ENCODE data around the gene TTC33.
"Not testable (repeated sequence)": the region's sequence is repeated elsewhere in the genome, so short reads cannot be mapped to it uniquely, and the experiment has no call there.

Gene TTC33

GRCh38 chr5:40651201-40651600, 104.6 kb downstream of the TTC33 start:
- no peak for DNase-seq

DNA sequence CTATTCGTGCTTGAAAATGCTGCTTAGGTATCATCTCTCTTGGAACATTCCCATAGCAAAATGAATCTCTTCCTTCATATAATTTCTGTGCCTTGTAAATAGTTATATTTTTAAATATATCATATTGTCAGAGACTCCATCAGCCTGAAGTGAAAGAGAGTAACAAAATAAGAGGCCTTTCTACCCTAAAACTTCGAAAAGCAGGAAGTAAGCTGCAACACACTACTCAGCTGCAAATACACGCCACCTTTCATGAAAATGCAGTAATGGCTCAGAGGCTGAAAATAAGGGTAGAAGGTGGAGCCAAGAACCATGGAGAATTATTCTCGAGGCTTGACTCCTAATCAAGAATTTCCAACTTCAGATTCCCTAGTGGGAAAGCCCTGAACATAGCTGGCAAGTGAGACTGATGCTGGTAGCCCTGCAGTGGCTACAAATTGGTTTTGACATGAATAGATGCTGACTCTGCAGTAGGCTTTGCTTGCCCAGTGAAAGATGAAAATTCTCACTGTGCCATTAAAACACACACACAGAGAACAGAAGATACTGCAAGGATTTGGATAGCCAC, 106.2 kb downstream of the TTC33 start:
- DNase-seq, result peak in 3 of 6 experiments; percentile 14 to 60 (median 52)

GRCh38 chr5:40648150-40648549, 107.6 kb downstream of the TTC33 start:
- DNase-seq, result no peak

DNA sequence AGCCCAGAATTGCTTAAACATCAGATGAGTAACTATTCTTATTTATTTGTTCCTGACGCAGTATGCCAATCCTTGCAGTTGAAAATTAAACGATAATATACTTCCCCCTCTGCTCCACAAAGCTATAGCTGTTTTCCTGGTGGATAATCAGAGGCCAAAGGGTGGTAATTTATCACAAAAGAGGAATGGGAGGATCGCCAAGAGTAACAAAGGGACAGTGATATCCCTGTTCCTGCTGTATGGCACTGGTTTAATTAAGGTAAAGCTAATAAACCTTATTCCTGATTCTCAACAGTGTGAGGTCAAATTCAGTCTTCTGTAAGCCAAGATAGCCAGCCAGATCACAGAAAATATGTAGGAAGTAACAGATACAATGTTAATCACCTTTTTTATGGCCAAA, 109.5 kb downstream of the TTC33 start:
- no peak for DNase-seq

GRCh38 chr5:40639531-40639930, 116.2 kb downstream of the TTC33 start:
- not testable (repeated sequence) for DNase-seq

- no peak for DNase-seq
Observed at GRCh38 chr5:40634593-40634992, 121.2 kb downstream of the TTC33 start.

GRCh38 chr5:40634154-40634553, 121.6 kb downstream of the TTC33 start:
- DNase-seq, result no peak

DNA sequence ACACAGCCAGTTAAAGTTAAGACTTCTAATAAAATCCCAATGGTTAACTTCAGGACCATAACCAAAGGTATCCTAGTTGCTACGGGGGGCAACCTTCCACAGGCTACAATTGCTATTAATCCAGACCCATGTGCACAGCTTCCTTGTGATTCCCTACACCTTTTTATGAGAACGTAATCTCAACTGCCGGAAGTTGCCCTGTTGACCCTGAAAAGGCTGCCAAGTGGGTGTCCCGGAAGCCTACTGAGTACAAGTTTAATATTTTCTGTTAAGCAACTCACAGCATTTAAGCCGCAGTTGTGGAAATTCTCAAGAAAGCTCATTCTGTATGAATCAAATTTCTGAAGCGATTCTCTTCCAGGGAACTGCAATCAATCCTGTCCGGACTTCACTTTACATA, 124.5 kb downstream of the TTC33 start:
- no peak for DNase-seq

- no peak for DNase-seq
Observed at GRCh38 chr5:40630126-40630525, 125.6 kb downstream of the TTC33 start.

DNA sequence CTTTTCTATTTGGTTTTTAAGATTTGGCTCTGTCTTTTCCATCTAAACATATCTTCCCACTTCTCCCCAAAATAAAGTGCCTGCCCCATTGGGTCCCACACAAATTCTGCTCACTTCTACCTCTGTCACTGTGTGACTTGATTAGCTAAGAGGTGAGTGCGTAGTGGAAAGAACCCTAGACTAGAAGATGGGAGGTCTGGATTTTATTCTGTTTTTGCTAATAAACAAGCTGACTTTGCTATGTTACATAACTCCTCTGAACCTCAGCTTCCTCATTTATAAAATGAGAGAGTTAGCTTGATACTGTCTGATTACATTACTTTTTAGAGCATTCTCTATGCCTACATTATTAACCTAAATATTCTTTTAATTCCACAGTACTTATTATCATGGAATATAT, 127.4 kb downstream of the TTC33 start:
- DNase-seq, result no peak

DNA sequence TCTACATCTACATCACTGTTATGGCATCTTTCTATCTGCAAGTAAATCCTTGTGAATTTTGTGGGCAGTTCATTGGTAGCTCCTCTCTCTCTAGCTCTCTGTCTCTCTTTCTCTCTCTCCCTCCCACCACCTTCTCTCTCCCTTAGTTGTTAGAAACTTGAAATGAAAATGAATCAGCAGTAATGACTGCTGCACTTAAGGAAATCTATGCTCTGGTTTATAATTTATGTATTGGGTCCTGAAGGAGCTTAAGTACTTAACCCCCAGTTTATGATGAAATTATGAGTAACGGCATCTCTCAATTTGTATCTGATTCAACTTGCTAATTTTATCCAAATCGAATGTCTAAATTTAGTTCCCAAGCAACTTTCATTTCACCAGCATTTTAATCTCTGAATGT, 128.1 kb downstream of the TTC33 start:
- no peak for DNase-seq

- DNase-seq, result no peak
Observed at GRCh38 chr5:40626801-40627200, 129.0 kb downstream of the TTC33 start.

GRCh38 chr5:40623480-40624420, 132.0 kb downstream of the TTC33 start:
- DNase-seq, result peak in 5 of 6 experiments; percentile 4 to 72 (median 66)

GRCh38 chr5:40622463-40623252, 133.1 kb downstream of the TTC33 start:
- no peak for DNase-seq

DNA sequence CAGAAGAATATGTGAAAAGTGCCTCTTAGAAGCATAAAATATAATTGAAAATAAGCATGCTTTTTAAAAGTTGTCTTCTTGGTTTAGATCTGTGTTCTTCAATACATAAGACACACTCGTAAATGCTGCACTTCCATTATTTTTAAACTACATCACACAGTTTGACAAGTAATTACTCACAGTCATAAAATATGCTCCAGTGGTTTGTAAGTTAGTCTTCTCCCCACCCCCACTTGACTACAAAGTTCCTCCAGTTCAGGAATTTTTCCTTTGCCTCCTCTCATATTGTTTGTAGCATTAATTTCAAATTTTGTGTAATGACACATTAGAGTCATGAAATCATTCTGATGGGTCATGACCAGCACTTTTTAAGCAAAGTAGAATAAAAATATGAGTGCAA, 136.3 kb downstream of the TTC33 start:
- no peak for DNase-seq

DNA sequence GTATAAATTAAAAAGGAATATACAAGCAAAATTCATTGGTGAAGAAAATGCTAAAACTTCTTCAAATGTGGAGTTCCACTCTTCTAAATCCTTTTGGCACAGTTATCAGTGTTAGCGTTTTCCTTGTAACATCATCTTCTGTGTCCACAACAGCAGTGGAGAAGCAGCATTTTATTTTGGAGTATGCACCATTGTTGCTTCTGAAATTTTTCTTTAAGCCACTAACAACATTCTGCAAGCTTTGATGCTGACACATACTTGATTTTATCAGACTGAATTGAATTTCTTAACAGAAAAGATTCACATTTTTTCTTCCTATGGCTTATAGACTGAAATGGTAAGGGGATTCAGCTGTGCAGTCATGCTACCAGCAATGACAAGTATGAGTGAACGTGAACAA, 136.8 kb downstream of the TTC33 start:
- DNase-seq, result no peak

GRCh38 chr5:40616781-40617180, 139.0 kb downstream of the TTC33 start:
- no peak for DNase-seq

DNA sequence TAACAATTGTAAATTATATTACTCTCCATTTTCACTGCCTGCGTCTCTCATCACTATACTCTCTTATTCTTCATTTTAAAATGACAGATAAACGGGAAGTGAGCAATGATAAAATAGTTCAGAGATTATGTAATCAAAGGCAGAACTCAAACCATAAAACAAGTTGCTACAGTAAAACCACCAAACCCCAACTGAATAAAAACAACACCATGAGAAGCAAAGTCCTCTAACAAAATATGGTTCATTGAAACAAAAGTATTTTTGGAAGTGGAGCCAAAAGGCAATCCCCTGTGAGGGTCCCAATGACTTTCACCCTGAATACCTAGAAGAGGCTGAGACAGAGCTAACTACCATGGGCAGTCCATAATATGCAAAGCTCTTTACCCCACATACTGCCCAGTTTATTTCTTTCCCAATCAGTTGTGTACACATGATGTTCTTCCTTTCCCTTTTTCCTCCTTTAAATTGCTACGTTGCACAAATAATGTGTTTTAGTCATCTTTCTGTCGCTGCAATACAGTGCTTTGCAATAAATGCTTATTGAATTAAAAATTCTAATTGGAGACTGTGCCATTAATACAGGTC, 140.1 kb downstream of the TTC33 start:
- DNase-seq, result peak in 3 of 6 experiments; percentile 16 to 41 (median 39)

- no peak for DNase-seq
Observed at GRCh38 chr5:40614923-40615585, 140.7 kb downstream of the TTC33 start.

DNA sequence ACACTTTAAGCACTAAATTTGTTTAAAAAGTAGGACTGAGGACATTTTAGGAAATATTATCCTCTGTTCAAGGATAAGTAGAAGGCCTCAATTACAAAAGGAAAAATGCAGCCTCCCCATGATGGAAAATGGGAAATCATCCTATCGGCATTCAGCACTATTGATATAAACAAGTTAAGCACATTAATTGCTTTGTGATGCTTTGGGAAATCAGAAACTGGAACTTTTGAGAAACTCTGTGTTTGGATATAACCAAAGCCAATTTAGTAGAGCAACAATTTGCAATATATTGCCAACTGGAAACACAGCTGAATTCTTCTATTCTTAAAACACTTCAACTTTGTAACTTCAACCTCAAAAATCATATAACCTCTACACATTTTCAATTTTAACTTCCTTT, 141.3 kb downstream of the TTC33 start:
- no peak for DNase-seq

DNA sequence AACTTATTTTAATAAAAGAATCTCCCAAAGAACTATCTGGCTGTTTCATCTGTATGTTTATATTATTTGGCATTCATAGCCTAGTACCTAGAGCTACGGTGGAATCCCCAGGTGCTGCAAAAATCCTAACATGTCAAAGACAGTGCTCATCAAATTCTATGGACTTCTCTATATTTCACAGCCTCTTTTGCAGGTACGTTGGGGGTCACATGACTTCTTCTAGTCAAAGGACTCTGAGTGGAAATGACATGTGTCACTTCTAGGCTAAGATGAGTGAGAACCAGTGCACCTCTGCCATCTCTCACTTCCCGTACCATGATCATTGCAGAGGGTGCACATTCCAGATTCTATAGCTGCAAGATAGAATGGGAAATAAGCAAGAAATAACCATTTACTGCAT, 148.6 kb downstream of the TTC33 start:
- no peak for DNase-seq

DNA sequence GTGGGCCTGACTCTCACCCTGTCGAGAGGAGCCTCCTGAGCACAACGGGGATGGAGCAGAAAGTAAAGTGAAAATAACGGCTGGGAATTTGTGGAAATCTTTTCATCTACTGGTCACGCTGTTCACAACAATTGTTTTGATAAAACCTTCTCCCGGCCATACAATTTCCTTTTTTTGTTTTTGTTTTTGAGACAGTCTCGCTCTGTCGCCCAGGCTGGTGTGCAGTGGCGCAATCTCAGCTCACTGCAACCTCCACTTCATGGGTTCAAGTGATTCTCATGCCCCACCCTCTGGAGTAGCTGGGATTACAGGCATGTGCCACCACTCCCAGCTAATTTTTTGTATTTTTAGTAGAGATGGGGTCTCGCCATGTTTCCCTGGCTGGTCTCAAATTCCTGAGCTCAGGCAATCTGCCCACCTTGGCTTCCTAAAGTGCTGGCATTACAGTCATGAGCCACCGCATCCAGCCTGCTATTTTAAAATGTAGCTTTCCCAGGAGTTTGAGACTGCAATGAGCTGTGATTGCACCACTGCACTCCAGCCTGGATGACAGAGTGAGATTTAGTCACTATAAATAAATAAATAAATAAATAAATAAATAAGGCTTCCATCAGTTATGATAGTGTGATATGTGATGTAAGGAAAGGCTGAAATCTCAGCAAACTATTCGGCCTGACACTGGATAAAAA, 149.5 kb downstream of the TTC33 start:
- no peak for DNase-seq

All from stimulated activated naive CD4-positive, alpha-beta T cell (primary cell).